NT2/D1 (cell line): ENCODE results near the gene CDK11B.

Experiments
- DNase-seq: peaks from one replicate; pipeline ENCODE4 v3.0.0-alpha.2; 2011; ENCODE audit warnings: low read depth, low spot score
- H3K27me3 ChIP-seq: 2 replicates; pipeline ENCODE4 v1.6.0; 2011; ENCODE audit warnings: mild to moderate bottlenecking; ENCODE audit not compliant: insufficient read length, insufficient read depth
- H3K36me3 ChIP-seq: 2 replicates; pipeline ENCODE4 v1.6.1; 2011; ENCODE audit warnings: mild to moderate bottlenecking, low read length, mixed read lengths; ENCODE audit not compliant: insufficient read depth, insufficient read length
- H3K4me1 ChIP-seq: 2 replicates; pipeline ENCODE4 v1.5.1; 2011; ENCODE audit not compliant: insufficient read depth, insufficient read length
- H3K4me3 ChIP-seq: 2 replicates; pipeline ENCODE4 v1.5.1; 2011; ENCODE audit warnings: low read depth; ENCODE audit not compliant: insufficient read length
- H3K9ac ChIP-seq: 2 replicates; pipeline ENCODE4 v1.6.0; 2011; ENCODE audit warnings: low read depth; ENCODE audit not compliant: insufficient read length
- H3K9me3 ChIP-seq: 2 replicates; pipeline ENCODE4 v1.5.1; 2011; ENCODE audit warnings: mild to moderate bottlenecking, low read length; ENCODE audit not compliant: insufficient read depth
- SUZ12 ChIP-seq: IDR thresholded peaks from 2 replicates; pipeline ENCODE4 v1.6.1; 2011; ENCODE audit not compliant: insufficient read length, insufficient read depth; ENCODE audit errors: extremely low read depth
- YY1 ChIP-seq: IDR thresholded peaks from 2 replicates; pipeline ENCODE4 v1.6.1; 2011; ENCODE audit not compliant: insufficient read length, insufficient read depth
- ZNF274 ChIP-seq: IDR thresholded peaks from 2 replicates; pipeline ENCODE4 v1.6.1; 2011; ENCODE audit warnings: mild to moderate bottlenecking, low read depth, low read length

Gene CDK11B

GRCh38 chr1:1605034-1605591 lies 53.7 kb downstream of the CDK11B start:
- no peak for DNase-seq

GRCh38 chr1:1604374-1605033 lies 54.3 kb downstream of the CDK11B start:
- Histone ChIP-seq H3K4me3 (no peak overlapping the region), H3K36me3 (no peaks in the 10 kb centered on the region), H3K4me1 (peaks cover 8% of the 10 kb centered on the region), H3K9me3 (no peaks in the 10 kb centered on the region), H3K9ac (no peak overlapping the region), H3K27me3 (peaks cover 16% of the 10 kb centered on the region)
- no peak for DNase-seq
- no peak for TF ChIP-seq ZNF274
- no peak for TF ChIP-seq SUZ12
- TF ChIP-seq YY1, result no peak

More at GRCh38 chr1:1605034-1605591, 53.7 kb downstream of the CDK11B start:
- Histone ChIP-seq H3K36me3 (no peaks in the 10 kb centered on the region), H3K4me1 (peaks cover 8% of the 10 kb centered on the region), H3K27me3 (peaks cover 16% of the 10 kb centered on the region), H3K9ac (no peak overlapping the region), H3K4me3 (no peak overlapping the region), H3K9me3 (no peaks in the 10 kb centered on the region)
- TF ChIP-seq SUZ12 (no peak), ZNF274 (no peak), YY1 (no peak)

- no peak overlapping the region for H3K4me3 ChIP-seq
- H3K36me3 ChIP-seq, result no peaks in the 10 kb centered on the region
- no peak for TF ChIP-seq SUZ12
- no peak for TF ChIP-seq YY1
- no peak for TF ChIP-seq ZNF274
- DNase-seq, result no peak
- peaks cover 16% of the 10 kb centered on the region for H3K27me3 ChIP-seq
- H3K4me1 ChIP-seq, result peaks cover 12% of the 10 kb centered on the region
- no peak overlapping the region for H3K9ac ChIP-seq
- H3K9me3 ChIP-seq, result no peaks in the 10 kb centered on the region
These were observed 55.0 kb downstream of the CDK11B start for GRCh38 chr1:1603671-1604373.

GRCh38 chr1:1602968-1603506 lies 55.8 kb downstream of the CDK11B start:
- peaks cover 16% of the 10 kb centered on the region for H3K27me3 ChIP-seq
- peaks cover 18% of the 10 kb centered on the region for H3K4me1 ChIP-seq
- H3K4me3 ChIP-seq, result no peak overlapping the region
- H3K9me3 ChIP-seq, result no peaks in the 10 kb centered on the region
- H3K9ac ChIP-seq, result no peak overlapping the region
- no peaks in the 10 kb centered on the region for H3K36me3 ChIP-seq
- TF ChIP-seq ZNF274 (no peak), YY1 (no peak), SUZ12 (no peak)
- DNase-seq, result no peak

- no peaks in the 10 kb centered on the region for H3K9me3 ChIP-seq
- H3K4me3 ChIP-seq, result no peak overlapping the region
- DNase-seq, result no peak
- H3K4me1 ChIP-seq, result peaks cover 24% of the 10 kb centered on the region
- no peak overlapping the region for H3K9ac ChIP-seq
- no peaks in the 10 kb centered on the region for H3K36me3 ChIP-seq
- no peak for TF ChIP-seq YY1
- no peak for TF ChIP-seq ZNF274
- TF ChIP-seq SUZ12, result no peak
- peaks cover 16% of the 10 kb centered on the region for H3K27me3 ChIP-seq
These were observed 56.4 kb downstream of the CDK11B start for GRCh38 chr1:1602304-1602967.

- peaks cover 16% of the 10 kb centered on the region for H3K27me3 ChIP-seq
- no peak overlapping the region for H3K9ac ChIP-seq
- H3K4me1 ChIP-seq, result peaks cover 26% of the 10 kb centered on the region
- DNase-seq, result no peak
- no peak overlapping the region for H3K4me3 ChIP-seq
- TF ChIP-seq YY1, result no peak
- H3K36me3 ChIP-seq, result no peaks in the 10 kb centered on the region
- H3K9me3 ChIP-seq, result no peaks in the 10 kb centered on the region
These were observed 57.1 kb downstream of the CDK11B start for GRCh38 chr1:1601564-1602303.
